OCI-LY7 (cell line): ENCODE data around the gene CLEC18A. TPM values are rescaled to one million over a fixed set of nuclear protein-coding genes. Genes with fewer than 3 reads are reported as not detected.

Source experiments
- BruUV-seq: library from RNA; stranded (reverse); fragments of 400-500 nt; replicated peaks from 2 replicates; lab custom pipeline; 2021; lab: Mats Ljungman, UMichigan
- CTCF ChIA-PET: fragments of 300-600 bp; sonication (Branson Sonifier 250); formaldehyde crosslinking; loops from one replicate; lab custom pipeline; 2022; ENCODE audit warnings: antibody characterized with exemption; ENCODE audit not compliant: unreplicated experiment; lab: Charles Lee
- POLR2A ChIA-PET: fragments of 300-600 bp; sonication (Branson Sonifier 250); formaldehyde crosslinking; loops from one replicate; lab custom pipeline; 2022; ENCODE audit warnings: antibody characterized with exemption; lab: Charles Lee
- DNase-seq: peaks from one replicate; pipeline ENCODE4 v3.0.0-alpha.2; 2015; ENCODE audit warnings: low spot score
- H2AFZ ChIP-seq: fragments of 200-600 bp; sonication (generic), shearing (Covaris generic); 2 replicates; pipeline ENCODE4 v1.6.1; 2014; ENCODE audit warnings: mild to moderate bottlenecking, antibody characterized with exemption, low read length, moderate library complexity
- H3K27ac ChIP-seq: fragments of 200-600 bp; sonication (generic); 2 replicates; pipeline ENCODE4 v1.5.1; 2014; ENCODE audit warnings: mixed run types, low read depth, mild to moderate bottlenecking, moderate library complexity, low read length, inconsistent platforms; ENCODE audit not compliant: poor library complexity, severe bottlenecking
- H3K36me3 ChIP-seq: fragments of 200-600 bp; sonication (generic); 2 replicates; pipeline ENCODE4 v1.6.1; 2014; ENCODE audit warnings: mild to moderate bottlenecking, antibody characterized with exemption, low read length, moderate library complexity, mixed read lengths; ENCODE audit not compliant: insufficient read depth
- H3K4me1 ChIP-seq: fragments of 200-600 bp; sonication (generic); 2 replicates; pipeline ENCODE4 v1.5.1; 2014; ENCODE audit warnings: mild to moderate bottlenecking, low read length; ENCODE audit not compliant: insufficient read depth, poor library complexity, severe bottlenecking
- H3K4me2 ChIP-seq: fragments of 200-600 bp; sonication (generic); 2 replicates; pipeline ENCODE4 v1.6.1; 2014; ENCODE audit warnings: mild to moderate bottlenecking, low read length
- H3K4me3 ChIP-seq: fragments of 200-600 bp; sonication (generic); 2 replicates; pipeline ENCODE4 v1.5.1; 2014; ENCODE audit warnings: mild to moderate bottlenecking, low read depth, low read length; ENCODE audit not compliant: poor library complexity, severe bottlenecking
- H3K79me2 ChIP-seq: fragments of 200-600 bp; sonication (generic); 2 replicates; pipeline ENCODE4 v1.6.1; 2016; ENCODE audit warnings: low read depth, mild to moderate bottlenecking, low read length, moderate library complexity, mixed read lengths; ENCODE audit not compliant: insufficient read depth
- H3K9me2 ChIP-seq: fragments of 200-600 bp; sonication (generic); 2 replicates; pipeline ENCODE4 v1.6.1; 2016; ENCODE audit warnings: mild to moderate bottlenecking, low read length, mixed read lengths; ENCODE audit not compliant: insufficient read depth
- H3K9me3 ChIP-seq: fragments of 200-600 bp; sonication (generic); 2 replicates; pipeline ENCODE4 v1.6.1; 2014; ENCODE audit warnings: mild to moderate bottlenecking, mixed run types, low read length, mixed read lengths
- H4K20me1 ChIP-seq: fragments of 200-600 bp; sonication (generic); 2 replicates; pipeline ENCODE4 v1.6.1; 2014; ENCODE audit warnings: mild to moderate bottlenecking, antibody characterized with exemption, low read length, moderate library complexity, mixed read lengths; ENCODE audit not compliant: insufficient read depth
- EZH2phosphoT487 ChIP-seq: fragments of 200-600 bp; sonication (generic); IDR thresholded peaks from 2 replicates; pipeline ENCODE4 v1.6.1; 2018; ENCODE audit warnings: low read depth, borderline replicate concordance, mild to moderate bottlenecking, mixed run types, antibody characterized with exemption, low read length, moderate library complexity, mixed read lengths
- intact Hi-C: fragments of 100-400 bp; cut with micrococcal nuclease; formaldehyde crosslinking; loops from one replicate; pipeline ENCODE4 v1.10.0; 2022; ENCODE audit not compliant: unreplicated experiment
- total RNA-seq, 2 experiments: library from RNA; depleted of rRNA in 1 of 2; stranded (reverse); fragments of >200 nt in 1 of 2; shearing (Covaris generic) in 1 of 2; gene quantifications; 2 replicates each; pipeline ENCODE4 v1.2.3, GENCODE V29; 2014 to 2022
- TF ChIP-seq, protein P1 (sequence below): fragments of 200-600 bp; sonication (generic); conservative IDR thresholded peaks from 2 replicates; pipeline ENCODE4 v1.5.1; 2014; ENCODE audit warnings: mild to moderate bottlenecking, antibody characterized with exemption, low read length, moderate library complexity, mixed read lengths

The CLEC18A gene
- total RNA-seq, 2 experiments from 2014 or later, result 0.09 to 0.19 TPM

DNA sequence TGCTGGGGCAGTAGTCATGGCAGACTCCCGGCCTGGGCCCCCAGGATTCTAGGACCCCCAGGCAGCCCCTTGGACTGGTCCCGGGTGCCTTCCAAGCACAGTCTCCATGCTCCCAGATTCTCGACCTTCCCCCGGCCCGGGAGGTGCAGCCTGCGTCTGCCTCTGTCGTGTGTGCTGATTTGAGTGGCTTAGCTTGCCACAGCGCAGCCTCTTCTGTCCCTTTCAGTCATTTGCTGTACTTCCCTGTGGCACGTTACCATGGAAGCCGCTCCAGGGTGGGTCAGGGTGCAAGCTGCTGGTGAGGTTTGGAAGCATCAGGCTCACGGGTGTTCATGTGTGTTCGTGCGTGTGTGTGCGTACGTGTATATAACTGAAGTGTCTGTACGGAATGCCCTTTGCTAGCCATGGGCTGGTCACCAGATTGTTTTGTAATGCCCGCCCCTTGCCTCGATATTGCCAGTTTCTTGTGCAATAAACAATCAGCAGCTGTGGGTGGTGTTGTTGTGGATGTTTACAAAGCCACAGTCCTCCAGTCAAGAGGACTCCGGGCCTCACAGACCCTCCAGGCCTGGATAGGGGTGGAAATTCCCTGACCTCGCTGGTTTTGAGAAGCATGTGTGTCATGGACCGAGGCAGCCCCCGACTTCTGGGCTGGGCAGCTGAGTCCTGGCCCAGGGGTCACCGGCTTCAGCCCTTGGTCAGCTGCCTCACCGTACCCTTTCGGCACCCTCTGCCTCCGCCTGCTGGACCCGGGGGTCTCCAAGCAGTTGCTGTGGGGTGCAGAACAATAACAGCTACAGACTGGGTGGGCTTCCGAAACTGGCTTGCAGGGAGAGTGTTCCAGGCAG, 9.7 kb upstream of the CLEC18A start:
- intact Hi-C loops, result no loop called here
- H2AFZ ChIP-seq, result no peak overlapping the region
- H3K9me2 ChIP-seq, result no peaks in the 10 kb centered on the region
- peaks cover 8% of the 10 kb centered on the region; the same call in 1 of the 2 replicates for H3K36me3 ChIP-seq
- H3K27ac ChIP-seq, result no peak overlapping the region
- ChIA-PET CTCF (no interaction called here), POLR2A (no interaction called here)
- no peak for TF ChIP-seq EZH2phosphoT487
- TF ChIP-seq, protein P1, sequence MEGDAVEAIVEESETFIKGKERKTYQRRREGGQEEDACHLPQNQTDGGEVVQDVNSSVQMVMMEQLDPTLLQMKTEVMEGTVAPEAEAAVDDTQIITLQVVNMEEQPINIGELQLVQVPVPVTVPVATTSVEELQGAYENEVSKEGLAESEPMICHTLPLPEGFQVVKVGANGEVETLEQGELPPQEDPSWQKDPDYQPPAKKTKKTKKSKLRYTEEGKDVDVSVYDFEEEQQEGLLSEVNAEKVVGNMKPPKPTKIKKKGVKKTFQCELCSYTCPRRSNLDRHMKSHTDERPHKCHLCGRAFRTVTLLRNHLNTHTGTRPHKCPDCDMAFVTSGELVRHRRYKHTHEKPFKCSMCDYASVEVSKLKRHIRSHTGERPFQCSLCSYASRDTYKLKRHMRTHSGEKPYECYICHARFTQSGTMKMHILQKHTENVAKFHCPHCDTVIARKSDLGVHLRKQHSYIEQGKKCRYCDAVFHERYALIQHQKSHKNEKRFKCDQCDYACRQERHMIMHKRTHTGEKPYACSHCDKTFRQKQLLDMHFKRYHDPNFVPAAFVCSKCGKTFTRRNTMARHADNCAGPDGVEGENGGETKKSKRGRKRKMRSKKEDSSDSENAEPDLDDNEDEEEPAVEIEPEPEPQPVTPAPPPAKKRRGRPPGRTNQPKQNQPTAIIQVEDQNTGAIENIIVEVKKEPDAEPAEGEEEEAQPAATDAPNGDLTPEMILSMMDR, result no peak
- BruUV-seq, result no TSS peak
- no peaks in the 10 kb centered on the region for H4K20me1 ChIP-seq
- no peaks in the 10 kb centered on the region for H3K79me2 ChIP-seq
- DNase-seq, result no peak
- no peak overlapping the region for H3K4me2 ChIP-seq
- H3K4me3 ChIP-seq, result no peak overlapping the region
- H3K4me1 ChIP-seq, result no peaks in the 10 kb centered on the region
- H3K9me3 ChIP-seq, result no peaks in the 10 kb centered on the region

DNA sequence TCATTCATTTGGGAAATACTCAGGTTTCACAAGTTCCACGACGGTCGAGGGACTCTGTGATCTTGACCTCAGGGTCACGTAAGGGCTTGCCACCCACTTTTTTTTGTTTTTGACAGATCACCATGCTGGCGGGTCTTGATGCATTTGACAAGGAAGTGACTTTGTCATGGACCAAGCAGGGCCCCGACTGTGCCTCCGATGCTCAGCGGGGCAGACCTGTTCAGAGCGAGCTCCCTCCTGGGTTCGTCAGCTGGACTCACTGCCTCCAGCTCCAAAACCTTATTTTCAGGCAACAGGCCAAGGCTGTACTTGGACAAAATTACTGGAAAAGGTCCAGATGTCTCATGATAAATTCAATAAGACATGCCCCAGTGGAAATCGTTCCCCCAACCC, 9.0 kb upstream of the CLEC18A start:
- no peak for TF ChIP-seq EZH2phosphoT487
- TF ChIP-seq, protein P1, result no peak
- no TSS peak for BruUV-seq
- no peaks in the 10 kb centered on the region for H3K9me3 ChIP-seq
- H4K20me1 ChIP-seq, result no peaks in the 10 kb centered on the region
- no peak overlapping the region for H3K4me2 ChIP-seq
- H3K4me1 ChIP-seq, result no peaks in the 10 kb centered on the region
- intact Hi-C loops, result no loop called here
- no peaks in the 10 kb centered on the region for H3K9me2 ChIP-seq
- no peak overlapping the region for H2AFZ ChIP-seq
- ChIA-PET POLR2A (no interaction called here), CTCF (no interaction called here)
- H3K4me3 ChIP-seq, result no peak overlapping the region
- no peak for DNase-seq
- H3K36me3 ChIP-seq, result peaks cover 7% of the 10 kb centered on the region; the same call in 1 of the 2 replicates
- no peaks in the 10 kb centered on the region for H3K79me2 ChIP-seq
- no peak overlapping the region for H3K27ac ChIP-seq

DNA sequence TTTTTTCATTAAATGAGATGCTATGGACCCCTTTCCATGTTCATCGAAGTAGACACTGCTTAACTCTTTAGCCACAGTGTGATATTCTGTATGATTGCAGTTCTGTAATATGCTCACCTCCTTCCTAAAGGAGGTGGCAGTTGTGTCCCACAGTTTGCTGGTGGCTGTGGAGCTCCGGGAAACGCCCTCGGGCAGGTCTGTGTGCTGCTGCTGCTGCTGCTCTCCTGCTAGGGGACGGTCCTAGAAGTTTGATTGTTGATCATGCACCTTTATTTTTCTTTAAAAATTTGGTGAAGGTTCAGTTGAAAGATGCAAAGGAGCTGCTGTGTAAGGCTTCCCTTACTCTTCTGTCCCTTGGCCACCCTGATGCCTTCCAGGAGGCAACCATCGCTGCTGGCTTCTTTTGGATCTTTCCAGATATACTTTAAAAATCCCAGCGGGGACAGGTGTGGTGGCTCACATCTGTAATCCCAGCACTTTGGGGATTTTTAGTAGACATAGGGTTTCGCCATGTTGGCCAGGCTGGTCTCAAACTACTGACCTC, 8.4 kb upstream of the CLEC18A start:
- H3K27ac ChIP-seq, result no peak overlapping the region
- BruUV-seq, result no TSS peak

More for the DNA sequence above, 8.4 kb upstream of the CLEC18A start:
- Histone ChIP-seq H2AFZ (no peak overlapping the region), H3K4me3 (no peak overlapping the region), H3K79me2 (no peaks in the 10 kb centered on the region), H3K36me3 (0 out of 2 replicates have a peak, but pooled peaks cover 1% of the 10 kb centered on the region), H3K4me2 (no peak overlapping the region), H3K9me2 (no peaks in the 10 kb centered on the region), H3K4me1 (no peaks in the 10 kb centered on the region), H4K20me1 (no peaks in the 10 kb centered on the region), H3K9me3 (no peaks in the 10 kb centered on the region)
- DNase-seq, result no peak
- CTCF ChIA-PET, result no interaction called here
- TF ChIP-seq EZH2phosphoT487, result no peak
- TF ChIP-seq, protein P1, result no peak
- POLR2A ChIA-PET, result no interaction called here
- intact Hi-C loops, result no loop called here
